NOMO-1 treated with dmso at 0.1 percent for 144 hours (cell line): Measurements from ENCODE around the gene CADM1.
A peak's percentile ranks its signal among the peaks of the same experiment; 100 is the strongest.

ENCODE experiments used
- DNase-seq: peaks from one replicate; lab custom pipeline; 2025; ENCODE audit not compliant: unreplicated experiment; lab: John Stamatoyannopoulos, UW

Gene CADM1

DNA sequence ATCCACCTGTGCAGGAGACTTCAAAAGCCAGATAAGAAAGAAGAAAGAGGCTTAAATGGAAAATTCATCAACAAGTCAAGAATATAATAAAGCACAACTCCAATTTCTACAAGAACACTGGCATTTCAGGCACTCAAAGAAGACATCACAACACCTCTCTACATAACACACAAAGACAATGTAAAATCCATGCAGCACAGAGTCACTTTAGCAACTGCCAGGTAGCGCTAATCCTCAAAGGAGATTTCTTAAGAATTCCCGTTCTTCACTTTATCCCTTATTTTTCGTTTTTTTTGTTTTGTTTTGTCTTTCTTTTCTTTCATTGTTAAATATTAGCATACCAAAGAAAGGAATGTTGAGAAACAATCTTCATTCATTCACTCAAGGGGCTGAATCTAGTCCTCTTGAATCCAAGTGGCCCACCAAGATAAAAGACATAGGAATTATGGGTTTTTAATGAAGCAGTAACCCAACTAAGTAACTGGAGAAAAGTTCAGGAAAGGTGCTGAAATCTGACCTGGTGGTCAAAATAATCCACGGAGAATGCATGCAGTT is 95.0 kb downstream of the CADM1 start:
- DNase-seq: no peak

- no peak for DNase-seq
Observed at GRCh38 chr11:115408036-115408921, 95.9 kb downstream of the CADM1 start.

DNA sequence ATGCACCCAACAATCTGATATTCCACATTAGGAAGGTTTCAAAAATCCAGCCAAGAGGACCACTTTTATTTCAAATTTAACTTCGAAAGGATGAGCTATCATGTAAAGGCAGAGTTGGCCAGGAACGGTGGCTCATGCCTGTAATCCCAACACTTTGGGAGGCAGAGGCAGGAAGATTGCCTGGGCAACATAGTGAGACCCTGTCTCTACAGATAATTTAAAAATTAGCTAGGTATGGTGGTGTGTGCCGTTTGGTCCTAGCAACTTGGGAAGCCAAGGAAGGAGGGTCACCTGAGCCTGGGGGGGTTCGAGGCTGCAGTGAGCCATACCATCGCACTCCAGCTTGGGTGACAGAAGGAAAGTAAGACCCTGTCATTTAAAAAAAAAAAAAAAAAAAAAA is 96.7 kb downstream of the CADM1 start:
- no peak for DNase-seq

GRCh38 chr11:115406404-115406803 is 97.8 kb downstream of the CADM1 start:
- DNase-seq: no peak

DNA sequence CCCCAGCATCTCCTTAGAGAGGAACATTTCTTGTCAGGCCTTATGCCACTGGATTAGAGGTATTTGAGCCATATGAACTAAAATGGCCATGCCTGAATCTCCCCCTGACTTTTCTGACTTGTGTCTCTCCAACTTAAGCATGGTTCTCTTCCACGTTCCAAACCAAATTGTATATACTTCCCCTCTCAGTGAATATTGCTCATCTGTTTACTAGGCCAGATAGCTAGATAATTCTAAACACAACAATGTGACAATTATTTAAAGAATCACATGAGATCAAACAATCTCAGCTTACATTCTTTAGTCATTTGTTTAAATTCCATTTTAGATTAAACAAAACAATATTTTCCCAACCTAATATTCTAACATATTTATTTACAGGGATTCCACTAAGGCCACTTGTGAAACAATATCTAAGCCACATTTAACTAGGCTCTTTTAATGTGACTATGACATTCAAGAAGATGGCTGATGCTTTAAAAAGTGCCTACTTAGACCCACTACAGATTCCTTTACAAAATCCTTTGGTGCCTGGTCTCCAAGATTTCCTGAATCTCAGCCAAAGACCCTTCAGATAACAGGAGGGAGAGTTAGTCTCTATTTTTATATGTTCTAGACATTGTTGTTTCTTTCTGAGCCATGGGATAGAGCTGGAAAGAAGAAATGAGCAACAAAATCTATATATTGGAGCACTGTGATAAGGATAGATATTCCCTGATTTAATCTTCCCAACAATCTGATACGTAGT is 105.7 kb downstream of the CADM1 start:
- no peak for DNase-seq

- no peak for DNase-seq
Observed at GRCh38 chr11:115396533-115396932, 107.7 kb downstream of the CADM1 start.

- DNase-seq: no peak
Observed at GRCh38 chr11:115393950-115394349, 110.3 kb downstream of the CADM1 start.

GRCh38 chr11:115391598-115391997 is 112.6 kb downstream of the CADM1 start:
- DNase-seq: no peak

DNA sequence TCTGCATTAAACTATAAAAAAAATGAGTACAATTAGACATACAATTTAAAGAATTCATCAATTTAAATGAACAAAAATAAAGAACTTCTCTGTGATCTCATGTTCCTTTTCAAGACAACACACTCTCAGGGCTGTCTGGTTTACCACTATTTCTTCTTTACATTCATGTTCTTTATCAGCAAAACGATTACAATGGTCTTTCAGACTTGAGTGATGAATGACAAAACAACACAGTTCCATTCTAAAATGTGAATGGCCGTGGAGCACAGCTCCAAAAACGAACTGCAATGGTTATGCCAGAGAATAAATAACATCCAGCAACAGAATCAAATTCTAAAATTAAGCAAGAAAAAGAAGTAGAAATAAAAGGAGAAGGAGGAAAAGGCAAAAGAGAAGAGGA is 113.1 kb downstream of the CADM1 start:
- no peak for DNase-seq

GRCh38 chr11:115390441-115390840 is 113.8 kb downstream of the CADM1 start:
- DNase-seq: peak; percentile 26

GRCh38 chr11:115389790-115390189 is 114.4 kb downstream of the CADM1 start:
- no peak for DNase-seq

- no peak for DNase-seq
Observed at GRCh38 chr11:115385226-115385625, 119.0 kb downstream of the CADM1 start.

GRCh38 chr11:115384236-115384635 is 120.0 kb downstream of the CADM1 start:
- DNase-seq: no peak

- DNase-seq: no peak
Observed at GRCh38 chr11:115383431-115383830, 120.8 kb downstream of the CADM1 start.

DNA sequence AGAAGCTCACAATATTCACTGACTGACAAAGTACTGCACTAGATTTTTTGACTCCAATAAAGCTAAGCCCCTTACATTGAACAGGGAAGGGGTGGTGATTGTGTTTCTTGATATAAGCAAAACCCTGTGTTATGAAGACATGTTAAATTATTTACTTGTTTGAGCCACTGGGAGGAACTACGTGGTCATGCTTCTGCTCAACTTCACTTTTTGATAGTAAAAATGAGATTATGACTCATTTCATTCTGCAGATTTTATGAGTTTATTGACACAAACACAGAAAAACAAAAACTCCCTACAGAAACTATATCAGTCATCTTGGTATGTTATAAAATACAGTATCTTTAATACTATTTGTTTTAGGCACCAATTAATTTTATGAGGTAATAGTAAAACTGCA is 124.7 kb downstream of the CADM1 start:
- DNase-seq: no peak

DNA sequence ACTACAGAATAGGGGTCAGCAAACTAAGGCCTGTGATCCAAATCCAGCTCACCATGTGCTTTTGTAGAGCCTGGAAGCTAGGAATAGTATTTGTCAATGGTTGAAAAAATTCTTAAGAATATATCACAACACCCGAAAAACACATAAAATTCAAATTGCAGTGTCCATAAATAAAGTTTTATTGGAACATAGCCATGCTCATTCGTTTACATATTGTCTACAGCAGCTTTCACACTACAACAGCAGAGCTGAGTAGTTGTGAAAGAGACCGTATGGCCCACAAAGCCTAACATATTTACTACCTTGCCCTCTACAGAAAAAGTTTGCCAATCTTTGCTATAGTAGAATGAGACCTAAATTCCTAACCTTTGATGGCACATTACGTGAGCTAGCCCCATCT is 125.7 kb downstream of the CADM1 start:
- DNase-seq: no peak

GRCh38 chr11:115377882-115378296 is 126.3 kb downstream of the CADM1 start:
- peak; percentile 14 for DNase-seq

DNA sequence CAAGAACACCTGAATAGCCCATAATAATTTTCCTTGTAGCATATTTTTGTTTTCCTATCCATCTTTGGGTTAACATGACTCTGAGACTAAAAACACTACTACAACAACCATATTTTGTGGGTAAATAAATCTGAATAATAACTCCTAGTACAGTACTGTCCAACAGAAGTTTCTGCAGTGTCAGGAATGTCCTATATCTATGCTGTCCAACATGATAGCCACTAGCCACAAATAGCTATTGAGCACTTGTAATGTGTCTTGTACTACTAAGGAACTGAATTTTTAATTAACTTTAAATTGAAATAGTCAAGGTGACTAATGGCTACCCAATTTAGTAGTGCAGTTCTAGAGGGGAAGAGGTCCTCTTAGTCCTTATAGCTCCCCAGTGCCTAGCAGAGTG is 135.6 kb downstream of the CADM1 start:
- no peak for DNase-seq

- DNase-seq: no peak
Observed at GRCh38 chr11:115366826-115367225, 137.4 kb downstream of the CADM1 start.

DNA sequence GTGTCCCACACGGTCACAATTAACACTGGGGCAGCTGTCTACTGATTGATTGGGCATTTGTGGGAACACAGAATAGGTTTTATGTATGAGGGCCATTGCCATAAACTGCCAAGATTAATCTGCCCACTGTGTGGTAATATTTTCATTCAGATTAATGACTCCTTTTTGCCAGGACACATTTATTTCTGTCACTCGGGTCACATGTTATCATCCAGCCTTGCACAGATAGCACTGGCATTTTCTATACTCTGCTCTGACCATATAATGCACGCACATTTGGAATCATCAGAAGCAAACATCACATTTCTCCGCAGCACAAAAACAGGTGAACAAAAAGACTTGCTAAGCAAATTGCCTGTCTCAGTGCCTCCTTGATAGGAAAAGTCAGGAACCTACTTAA is 138.3 kb downstream of the CADM1 start:
- DNase-seq: no peak

- no peak for DNase-seq
Observed at GRCh38 chr11:115364896-115365295, 139.3 kb downstream of the CADM1 start.

DNA sequence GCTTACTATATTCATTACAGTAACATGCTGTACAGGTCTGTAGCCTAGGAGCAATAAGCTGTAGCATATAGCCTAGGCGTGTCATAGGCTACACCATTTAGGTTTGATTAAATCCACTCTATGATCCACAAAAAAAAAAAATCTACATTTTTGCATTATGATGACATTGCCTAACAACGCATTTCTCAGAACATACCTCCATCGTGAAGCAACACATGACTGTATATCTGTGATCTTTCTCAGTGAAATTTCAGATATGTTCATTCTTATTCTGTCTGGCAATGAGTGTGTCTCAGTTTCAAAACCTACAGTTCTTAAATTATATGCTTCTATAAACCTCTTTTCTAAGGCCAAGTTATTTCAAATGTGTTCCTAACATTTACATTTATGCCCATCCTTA is 140.3 kb downstream of the CADM1 start:
- DNase-seq: no peak
